GM11168 (cell line): ENCODE results near the gene LARP1.

Experiments
- in situ Hi-C: fragments of 300-500 bp; cut with MboI; formaldehyde crosslinking; loops from one replicate; pipeline ENCODE4 v1.12.0; 2022; ENCODE audit warnings: low sequenced_read_pairs; ENCODE audit not compliant: unreplicated experiment

LARP1 gene

DNA sequence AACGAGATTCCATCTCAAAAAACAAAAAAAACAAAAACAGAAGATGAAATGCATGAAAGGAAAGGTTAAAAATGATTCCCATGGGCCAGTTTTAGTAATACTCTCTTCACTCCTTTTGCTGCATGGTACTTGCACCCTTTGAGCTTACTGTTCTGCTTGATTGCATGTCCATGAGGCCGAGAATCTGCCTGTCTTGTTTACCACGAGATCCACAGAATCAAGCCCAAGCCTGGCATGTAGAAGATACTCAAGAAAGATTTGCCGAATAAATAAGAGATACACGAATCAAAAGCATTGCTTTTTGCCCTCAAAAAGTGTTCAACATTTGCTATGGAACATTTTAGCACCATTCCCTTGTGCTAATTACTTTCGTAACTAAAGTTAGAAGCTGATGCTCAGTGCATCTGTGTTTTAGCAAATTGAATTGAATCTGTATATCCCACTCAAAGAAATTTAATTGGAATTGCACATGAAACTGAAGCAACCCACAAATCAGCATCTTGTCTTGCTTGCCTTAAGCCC is 94.1 kb downstream of the LARP1 start:
- in situ Hi-C loops: no loop called here

- in situ Hi-C loops: no loop called here
These were observed 94.6 kb downstream of the LARP1 start for GRCh38 chr5:154849791-154850201.

DNA sequence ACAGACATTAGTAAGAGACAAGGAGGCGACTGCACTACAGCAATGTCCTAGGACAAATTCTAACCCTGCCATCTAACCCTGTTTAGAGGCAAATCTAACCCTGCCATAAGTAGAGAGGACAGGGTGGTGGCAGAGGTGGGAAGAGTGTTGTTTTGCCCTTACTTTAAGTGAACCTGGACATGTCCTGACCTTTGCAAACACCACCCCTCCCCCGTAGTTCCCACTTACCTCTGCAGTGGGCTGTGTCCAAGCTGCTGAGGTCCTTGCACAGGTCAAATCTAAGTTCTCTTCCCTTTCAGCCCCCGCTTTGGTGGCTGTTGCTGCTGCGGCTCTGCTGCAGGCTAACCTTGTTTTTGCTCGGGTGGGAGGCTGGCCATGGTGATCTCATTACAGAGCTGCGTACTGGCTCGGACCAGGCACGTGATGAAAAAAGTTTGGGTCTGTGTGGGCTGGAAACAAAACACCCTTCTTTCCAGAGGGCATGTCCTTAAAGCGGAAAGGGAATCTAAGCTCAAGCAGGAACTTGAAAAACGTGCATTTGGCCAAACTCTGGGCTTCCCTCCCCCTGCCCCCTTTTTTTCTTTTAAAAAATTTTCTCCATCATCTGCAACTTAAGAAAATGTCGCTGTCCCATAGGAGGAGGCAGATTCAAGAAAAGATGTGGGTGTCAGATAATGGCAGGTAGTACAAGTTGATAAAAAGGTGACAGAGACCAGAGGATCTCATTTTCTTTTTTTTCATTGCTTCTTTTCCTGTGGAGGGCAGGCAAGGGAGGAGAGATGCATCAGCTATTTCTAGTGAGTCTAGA is 95.3 kb downstream of the LARP1 start, which contains the start of gene FAXDC2:
FAXDC2 (minus strand) TSS at position 349 of the 808 bp plus-strand sequence. CDS start 12,425 bp downstream, outside the sequence.
- in situ Hi-C loops: no loop called here

GRCh38 chr5:154851351-154851750 is 96.2 kb downstream of the LARP1 start:
- in situ Hi-C loops: no loop called here

- in situ Hi-C loops: no loop called here
These were observed 102.5 kb downstream of the LARP1 start for GRCh38 chr5:154857530-154858296.

DNA sequence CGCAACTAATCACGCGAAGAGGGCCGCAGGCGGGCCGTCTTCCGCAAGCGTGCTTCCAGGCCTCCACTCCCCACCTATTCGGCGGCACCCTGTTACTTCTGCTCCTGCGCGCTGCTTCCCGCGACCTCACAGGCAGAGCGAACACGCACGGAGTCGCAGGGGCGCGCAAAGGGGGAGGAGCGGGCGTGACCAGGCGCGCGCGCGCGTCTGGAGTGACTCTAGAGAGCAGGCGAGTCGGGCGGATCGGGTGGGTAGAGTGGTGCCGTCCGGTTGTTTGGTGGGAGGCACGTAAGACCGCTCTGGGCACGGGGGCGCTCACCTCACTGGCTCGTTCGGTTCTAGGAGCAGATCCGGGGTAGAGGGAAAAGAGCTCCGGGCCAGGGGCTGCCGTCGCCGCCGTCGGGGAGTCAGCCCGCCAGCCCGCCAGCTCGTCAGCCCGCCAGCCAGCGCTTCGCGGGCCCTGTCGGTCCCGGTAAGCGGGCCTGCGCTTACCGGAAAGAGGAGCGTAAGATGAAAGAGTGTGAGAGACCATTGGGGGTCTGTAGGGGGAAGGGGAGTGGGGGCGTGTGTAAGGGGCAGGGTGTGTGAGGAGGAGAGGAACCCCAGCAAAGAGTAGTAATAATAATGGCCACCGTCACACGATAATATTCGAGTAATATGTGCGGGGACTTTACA is 103.3 kb downstream of the LARP1 start, which contains the start of gene CNOT8:
CNOT8 (plus strand) TSS at position 331 of the 675 bp plus-strand sequence. CDS start 4,652 bp downstream, outside the sequence.
- in situ Hi-C loops: no loop called here

DNA sequence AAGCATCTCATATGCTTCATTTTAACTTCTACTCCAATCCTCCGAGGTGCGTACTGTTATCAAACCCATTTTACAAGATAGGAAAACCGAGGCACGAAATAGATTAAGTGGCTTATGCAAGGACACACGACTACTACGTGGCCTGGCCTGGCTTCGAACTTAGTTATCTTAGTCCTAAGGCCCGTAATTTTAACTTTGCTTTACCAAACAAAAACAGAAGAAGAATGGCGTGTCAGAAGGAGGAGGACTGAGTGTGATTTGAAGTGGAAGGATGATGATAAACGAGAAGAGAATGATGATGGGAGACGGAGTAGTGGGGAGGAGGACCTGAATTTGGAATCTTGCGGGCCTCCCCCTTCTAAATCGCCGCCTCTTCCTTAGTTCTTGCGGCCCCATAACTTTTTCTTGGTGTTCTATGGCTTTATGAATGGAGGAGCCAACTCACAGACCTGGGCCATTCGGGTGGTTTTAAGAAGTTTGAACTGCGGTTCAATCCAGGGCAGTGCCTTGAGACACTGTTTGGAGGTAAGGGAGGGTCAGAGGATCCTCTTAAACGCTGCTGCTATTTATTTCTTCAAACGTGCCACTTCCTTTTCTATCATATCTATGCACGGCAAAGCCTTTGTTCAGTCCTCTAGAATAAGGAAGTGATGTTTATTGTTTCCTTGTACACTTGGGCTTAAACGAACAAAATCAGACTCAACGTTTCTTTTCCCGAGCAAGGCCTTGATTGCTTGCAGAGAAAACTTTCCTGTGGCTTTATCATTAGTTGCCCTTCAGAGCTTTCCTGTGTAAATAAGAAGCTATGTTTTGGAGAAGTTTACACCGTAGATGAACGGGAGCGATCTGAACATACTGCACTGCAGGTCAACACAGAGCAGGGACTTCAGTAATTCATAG is 104.0 kb downstream of the LARP1 start:
- in situ Hi-C loops: no loop called here

- in situ Hi-C loops: no loop called here
These were observed 104.9 kb downstream of the LARP1 start for GRCh38 chr5:154860123-154860522.

DNA sequence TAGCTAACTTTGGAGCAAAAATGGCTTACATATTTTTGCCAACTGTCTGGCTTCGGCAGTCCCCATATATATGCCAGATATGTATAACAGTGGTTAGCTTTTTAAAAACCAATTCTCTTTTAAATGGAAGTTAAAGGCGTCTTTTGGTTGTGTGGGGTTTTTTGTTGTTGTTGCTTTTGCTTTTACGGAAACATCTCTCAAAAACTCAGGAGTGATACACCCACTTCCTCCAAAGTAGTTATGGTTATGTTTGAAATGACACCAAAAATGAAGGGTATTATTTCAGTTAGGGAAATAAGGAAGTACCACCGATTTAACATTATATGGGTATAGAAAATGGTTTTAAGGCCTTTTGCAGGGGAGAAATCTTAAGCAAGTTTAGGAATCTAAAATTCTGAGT is 105.6 kb downstream of the LARP1 start:
- in situ Hi-C loops: no loop called here

- in situ Hi-C loops: no loop called here
These were observed 106.8 kb downstream of the LARP1 start for GRCh38 chr5:154861946-154862345.

GRCh38 chr5:154862766-154863165 is 107.6 kb downstream of the LARP1 start:
- in situ Hi-C loops: no loop called here

- in situ Hi-C loops: no loop called here
These were observed 108.3 kb downstream of the LARP1 start for GRCh38 chr5:154863291-154864080.

DNA sequence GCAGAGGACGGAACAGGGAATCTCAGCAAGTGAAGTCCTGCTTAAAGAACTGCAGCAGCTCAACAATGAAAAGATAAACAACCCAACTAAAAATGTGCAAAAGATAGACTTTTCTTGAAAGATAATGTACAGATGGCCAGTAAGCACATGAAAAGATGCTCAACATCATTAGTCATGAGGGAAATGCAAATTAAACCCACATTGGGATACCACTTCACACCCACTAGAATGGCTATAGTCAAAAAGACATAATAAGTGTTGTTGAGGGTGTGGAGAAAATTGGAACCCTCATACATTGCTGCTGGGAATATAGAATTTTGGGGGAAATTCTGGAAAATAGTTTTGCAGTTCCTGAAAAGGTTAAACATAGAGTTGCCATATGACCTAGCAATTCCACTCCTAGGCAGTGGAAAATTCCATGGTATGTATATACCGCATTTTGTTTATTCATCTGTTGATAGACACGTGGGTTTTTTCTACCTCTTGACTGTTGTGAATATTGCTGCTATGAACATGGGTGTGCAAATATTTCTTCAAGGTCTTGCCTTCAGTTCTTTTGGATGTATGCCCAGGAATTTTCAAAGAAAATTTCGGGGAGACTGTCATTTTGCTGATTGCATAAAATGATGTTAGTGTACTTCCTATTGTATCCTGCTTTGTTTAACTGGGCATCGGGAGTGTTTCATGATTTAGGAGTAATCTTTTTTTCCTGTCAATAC is 110.4 kb downstream of the LARP1 start:
- in situ Hi-C loops: no loop called here

DNA sequence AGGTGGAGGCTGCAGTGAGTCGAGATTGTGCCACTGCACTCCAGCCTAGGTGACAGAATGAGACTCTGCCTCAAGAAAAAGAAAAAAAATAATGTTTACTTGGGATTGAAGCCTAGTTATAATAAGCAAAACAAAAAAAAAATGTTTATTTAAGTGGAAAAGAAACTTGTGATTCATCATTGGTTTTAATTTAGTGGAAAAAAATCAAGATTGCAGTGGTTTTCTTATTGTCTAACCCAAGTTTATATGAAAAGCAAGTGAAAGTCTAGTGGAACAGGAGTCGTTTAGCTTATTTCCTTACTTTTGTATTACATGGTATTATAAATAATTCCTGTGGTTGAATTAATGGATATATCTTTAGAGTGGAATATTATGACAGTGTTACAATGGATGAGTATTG is 111.7 kb downstream of the LARP1 start:
- in situ Hi-C loops: no loop called here
